Immature natural killer cell (primary cell): Measurements from ENCODE around the gene LMLN. TPM values are rescaled to one million over a fixed set of nuclear protein-coding genes. Genes with fewer than 3 reads are reported as not detected.
"Not testable (repeated sequence)": the region's sequence is repeated elsewhere in the genome, so short reads cannot be mapped to it uniquely, and the experiment has no call there.

Experiments
- DNase-seq, 3 donors: peaks; one replicate each; pipeline ENCODE4 v3.0.0; 2022; ENCODE audit warnings: mixed read lengths in 1 of 3
- H3K27ac Mint-ChIP-seq, 6 donors: one replicate each; pipeline ENCODE4 v1.8.0; 2020; ENCODE audit warnings: mixed read lengths in 6 of 6, mild to moderate bottlenecking in 5 of 6, inconsistent platforms in 4 of 6, moderate library complexity in 3 of 6
- H3K27me3 Mint-ChIP-seq, 3 donors: one replicate each; pipeline ENCODE4 v1.8.0; 2020 to 2021; ENCODE audit warnings: low read depth in 3 of 3, mild to moderate bottlenecking in 3 of 3, mixed read lengths in 3 of 3, moderate library complexity in 3 of 3, inconsistent platforms in 1 of 3
- H3K36me3 Mint-ChIP-seq, 3 donors: one replicate each; pipeline ENCODE4 v1.8.0; 2020; ENCODE audit warnings: mixed read lengths in 3 of 3, inconsistent platforms in 2 of 3, mild to moderate bottlenecking in 2 of 3
- H3K4me1 Mint-ChIP-seq, 2 donors: one replicate each; pipeline ENCODE4 v1.8.0; 2020; ENCODE audit warnings: inconsistent platforms in 2 of 2, mild to moderate bottlenecking in 2 of 2, mixed read lengths in 2 of 2, moderate library complexity in 1 of 2
- H3K4me3 Mint-ChIP-seq, 5 donors: one replicate each; pipeline ENCODE4 v1.8.0; 2020; ENCODE audit warnings: mild to moderate bottlenecking in 5 of 5, mixed read lengths in 5 of 5, inconsistent platforms in 3 of 5, moderate library complexity in 3 of 5
- H3K9me3 Mint-ChIP-seq, 6 donors: one replicate each; pipeline ENCODE4 v1.8.0; 2020; ENCODE audit warnings: mild to moderate bottlenecking in 6 of 6, mixed read lengths in 6 of 6, inconsistent platforms in 4 of 6, moderate library complexity in 3 of 6
- polyA plus RNA-seq, 3 donors: library from polyadenylated mRNA; unstranded; fragments of 300-500 nt; fragmentation: Illumina TruSeq; gene quantifications; one replicate each; pipeline ENCODE4 v1.2.3, GENCODE V29; 2021

Gene LMLN
- polyA plus RNA-seq, 3 donors from 2014 or later = 0.62 to 1.9 (median 1.8) TPM

- peaks cover 5 to 6% of the 10 kb centered on the region in 2 donors for H3K4me1 Mint-ChIP-seq
- H3K9me3 Mint-ChIP-seq = peaks cover 0 to 10% (median 3%) of the 10 kb centered on the region in 6 donors
- H3K27me3 Mint-ChIP-seq = peaks cover 14 to 26% (median 23%) of the 10 kb centered on the region in 3 donors
- peak; percentile 70 to 81 (median 74) for DNase-seq
- no peak overlapping the region for H3K27ac Mint-ChIP-seq
- no peaks in the 10 kb centered on the region for H3K36me3 Mint-ChIP-seq
- peak overlapping the region; percentile 55 to 80 (median 72) for H3K4me3 Mint-ChIP-seq
These were observed 120.7 kb downstream of the LMLN start for GRCh38 chr3:198080521-198081384.

- Mint-ChIP-seq H3K27ac (no peak overlapping the region), H3K9me3 (peaks cover 0 to 10% (median 3%) of the 10 kb centered on the region in 6 donors), H3K36me3 (no peaks in the 10 kb centered on the region), H3K4me1 (peaks cover 5 to 6% of the 10 kb centered on the region in 2 donors), H3K4me3 (peak overlapping the region in 1 of 5 donors; percentile 77), H3K27me3 (peaks cover 16 to 24% (median 23%) of the 10 kb centered on the region in 3 donors)
- DNase-seq = no peak
These were observed 121.4 kb downstream of the LMLN start for GRCh38 chr3:198081421-198081844.

- DNase-seq, H3K4me1 Mint-ChIP-seq, H3K27ac Mint-ChIP-seq, H3K36me3 Mint-ChIP-seq: not testable (repeated sequence)
- Mint-ChIP-seq H3K4me3 (peak overlapping the region in 4 of 5 donors; percentile 49 to 77 (median 58)), H3K9me3 (peaks cover 0 to 10% (median 3%) of the 10 kb centered on the region in 6 donors), H3K27me3 (peaks cover 21 to 25% (median 23%) of the 10 kb centered on the region in 3 donors)
These were observed 122.2 kb downstream of the LMLN start for GRCh38 chr3:198082226-198082625.

GRCh38 chr3:198088421-198088955, 128.5 kb downstream of the LMLN start:
- H3K27me3 Mint-ChIP-seq = peaks cover 10 to 20% (median 14%) of the 10 kb centered on the region in 3 donors
- no peak for DNase-seq

GRCh38 chr3:198090795-198091332, 130.8 kb downstream of the LMLN start:
- H3K9me3 Mint-ChIP-seq = peaks cover 0 to 19% (median 5%) of the 10 kb centered on the region in 6 donors
- no peaks in the 10 kb centered on the region for H3K36me3 Mint-ChIP-seq
- no peak overlapping the region for H3K4me3 Mint-ChIP-seq
- no peak for DNase-seq
- H3K27me3 Mint-ChIP-seq = peaks cover 9 to 20% (median 16%) of the 10 kb centered on the region in 3 donors
- H3K27ac Mint-ChIP-seq = no peak overlapping the region
- no peaks in the 10 kb centered on the region for H3K4me1 Mint-ChIP-seq

More at GRCh38 chr3:198088421-198088955, 128.5 kb downstream of the LMLN start:
- H3K4me3 Mint-ChIP-seq = no peak overlapping the region
- no peaks in the 10 kb centered on the region for H3K4me1 Mint-ChIP-seq
- H3K36me3 Mint-ChIP-seq = no peaks in the 10 kb centered on the region
- H3K9me3 Mint-ChIP-seq = peaks cover 0 to 9% (median 0%) of the 10 kb centered on the region in 6 donors
- H3K27ac Mint-ChIP-seq = no peak overlapping the region

GRCh38 chr3:198092276-198092675, 132.3 kb downstream of the LMLN start:
- Mint-ChIP-seq H3K27me3 (peaks cover 9 to 18% (median 14%) of the 10 kb centered on the region in 3 donors), H3K4me3 (no peak overlapping the region), H3K36me3 (peaks cover 0 to 6% (median 0%) of the 10 kb centered on the region in 3 donors), H3K9me3 (peaks cover 2 to 27% (median 11%) of the 10 kb centered on the region in 6 donors), H3K4me1 (no peaks in the 10 kb centered on the region), H3K27ac (no peak overlapping the region)
- DNase-seq = no peak

GRCh38 chr3:198093112-198093679, 133.2 kb downstream of the LMLN start:
- H3K27ac Mint-ChIP-seq = no peak overlapping the region
- no peaks in the 10 kb centered on the region for H3K4me1 Mint-ChIP-seq
- no peak overlapping the region for H3K4me3 Mint-ChIP-seq
- H3K27me3 Mint-ChIP-seq = peaks cover 3 to 17% (median 13%) of the 10 kb centered on the region in 3 donors
- H3K36me3 Mint-ChIP-seq = peaks cover 0 to 7% (median 0%) of the 10 kb centered on the region in 3 donors
- no peak for DNase-seq
- H3K9me3 Mint-ChIP-seq = peaks cover 4 to 29% (median 12%) of the 10 kb centered on the region in 6 donors

Other genes starting within 250 kb of the LMLN start
- gene RUBCN, start 223.3 kb upstream of the LMLN start, polyA plus RNA-seq = 10 to 100 TPM in 2 of 3 donors, 1 to 10 TPM in 1; 8.9 to 29.9 (median 10.9) TPM
- 100 to 1,000 TPM; 103 to 144 (median 141) TPM for gene FYTTD1, start 210.3 kb upstream of the LMLN start, polyA plus RNA-seq
- 10 to 100 TPM in 1 of 3 donors, 1 to 10 TPM in 2; 4.5 to 26.3 (median 7.2) TPM for gene LRCH3, start 169.0 kb upstream of the LMLN start, polyA plus RNA-seq
- gene RPL35A, start 10.0 kb upstream of the LMLN start, polyA plus RNA-seq = 1,000 to 10,000 TPM in 1 of 3 donors, 100 to 1,000 TPM in 2; 429 to 1,389 (median 854) TPM